NCI-H187 treated with DMSO at 0.1 percent for 48 hours (cell line): ENCODE measurements around the gene REEP5.
"Not testable (repeated sequence)": the region's sequence is repeated elsewhere in the genome, so short reads cannot be mapped to it uniquely, and the experiment has no call there.

ENCODE experiments used
- DNase-seq: peaks from one replicate; lab custom pipeline; 2025; lab: John Stamatoyannopoulos, UW

REEP5 gene

DNA sequence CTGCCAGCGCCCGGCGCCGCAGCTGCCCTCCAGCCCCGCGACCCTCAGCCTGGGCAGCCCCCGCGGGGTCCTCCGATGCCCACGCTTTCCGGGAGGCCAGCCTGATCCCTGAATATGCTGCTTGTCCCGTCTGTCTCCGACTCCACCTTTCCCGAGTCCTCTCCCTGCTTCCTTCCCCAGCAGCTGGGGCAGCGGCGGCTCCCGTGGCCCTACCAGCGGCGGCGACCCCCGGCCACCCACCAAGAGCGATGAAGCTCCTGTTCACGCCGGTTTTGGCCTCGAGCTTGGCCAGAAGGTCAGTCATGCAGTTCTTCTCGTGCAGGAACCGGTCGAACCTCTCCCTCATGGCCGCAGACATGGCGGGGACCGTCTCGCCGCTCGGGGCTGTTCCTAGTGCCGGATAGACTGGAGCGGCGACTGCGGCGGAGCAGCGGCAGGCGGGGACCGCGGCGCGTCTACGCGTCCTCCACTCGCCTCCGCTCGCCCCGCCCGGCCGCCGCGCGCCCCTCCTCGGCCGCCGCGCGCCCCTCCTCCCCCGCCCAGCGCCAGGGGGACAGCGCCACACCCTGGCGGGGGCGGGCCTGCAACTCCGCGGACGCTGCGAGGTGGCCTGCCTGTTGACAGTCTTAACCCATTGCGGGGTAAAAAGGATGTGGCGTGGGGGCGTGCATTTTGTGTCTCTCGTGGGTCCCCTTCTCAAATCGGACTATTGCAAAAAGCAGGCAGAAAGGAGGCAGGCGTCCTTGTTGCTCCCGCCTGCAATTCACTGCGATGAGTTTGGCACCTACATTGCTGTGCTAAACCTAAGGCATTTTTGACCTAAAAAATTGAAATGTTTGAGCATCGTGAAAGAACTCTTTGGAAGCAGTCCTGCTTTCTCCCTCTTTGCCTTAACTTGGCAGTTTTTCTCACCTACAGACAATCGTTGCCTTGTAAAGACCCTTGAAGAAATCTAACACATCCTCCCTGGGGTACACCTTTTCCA, at the start of gene REEP5:
REEP5 (minus strand) TSS at position 395 of the 985 bp plus-strand sequence; CDS start at position 358, 37 bp downstream.
- DNase-seq = peak; percentile 46

DNA sequence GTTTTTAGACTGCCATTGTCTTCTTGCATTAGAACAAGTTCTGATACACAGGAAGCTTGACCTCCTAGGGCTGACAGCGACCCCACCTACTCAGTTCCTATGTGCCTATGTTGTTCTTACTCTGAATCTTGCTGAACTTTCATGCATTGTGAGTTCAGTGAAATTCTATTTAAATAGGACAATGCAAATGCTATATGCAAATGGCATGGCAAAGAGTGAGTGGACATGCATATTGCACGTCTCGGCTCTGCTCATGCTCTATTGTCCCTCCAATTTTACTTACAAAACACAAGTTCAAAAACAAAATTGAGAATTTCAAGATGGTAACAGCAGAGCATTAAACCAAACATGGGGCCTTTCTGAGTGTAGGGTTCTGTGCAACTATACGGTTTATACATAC, 49.2 kb upstream of the REEP5 start:
- DNase-seq = no peak

DNA sequence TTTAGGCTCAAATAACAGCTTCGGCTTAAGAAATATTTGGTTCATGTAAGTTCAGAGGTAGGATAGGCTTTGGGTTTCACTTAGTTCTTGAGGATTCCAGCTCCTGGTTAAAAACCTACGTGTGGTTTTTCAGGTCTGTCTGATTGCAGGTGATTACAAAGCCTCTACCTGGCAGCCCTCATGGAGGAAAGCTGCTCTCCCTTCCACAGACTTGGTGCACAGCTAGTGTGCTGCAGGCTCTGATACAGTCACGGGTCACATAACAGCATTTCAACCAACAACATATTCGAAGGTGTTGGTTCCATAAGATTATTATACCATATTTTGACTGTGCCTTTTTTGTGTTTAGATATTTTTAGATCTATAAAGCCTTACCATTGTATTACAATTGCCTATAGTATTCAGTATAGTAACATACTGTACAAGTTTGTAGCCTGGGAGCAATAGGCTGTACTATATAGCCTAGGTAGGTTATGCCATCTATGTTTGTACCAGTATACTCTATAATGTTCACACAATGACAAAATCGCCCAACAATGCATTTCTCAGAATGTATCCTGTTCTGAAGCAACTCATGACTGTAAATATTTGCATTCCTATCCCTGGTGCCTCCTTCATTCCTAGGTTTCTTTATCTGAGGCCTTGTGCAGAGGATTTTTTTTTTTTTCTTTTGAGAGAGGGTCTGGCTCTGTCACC, 46.5 kb upstream of the REEP5 start:
- DNase-seq = no peak

DNA sequence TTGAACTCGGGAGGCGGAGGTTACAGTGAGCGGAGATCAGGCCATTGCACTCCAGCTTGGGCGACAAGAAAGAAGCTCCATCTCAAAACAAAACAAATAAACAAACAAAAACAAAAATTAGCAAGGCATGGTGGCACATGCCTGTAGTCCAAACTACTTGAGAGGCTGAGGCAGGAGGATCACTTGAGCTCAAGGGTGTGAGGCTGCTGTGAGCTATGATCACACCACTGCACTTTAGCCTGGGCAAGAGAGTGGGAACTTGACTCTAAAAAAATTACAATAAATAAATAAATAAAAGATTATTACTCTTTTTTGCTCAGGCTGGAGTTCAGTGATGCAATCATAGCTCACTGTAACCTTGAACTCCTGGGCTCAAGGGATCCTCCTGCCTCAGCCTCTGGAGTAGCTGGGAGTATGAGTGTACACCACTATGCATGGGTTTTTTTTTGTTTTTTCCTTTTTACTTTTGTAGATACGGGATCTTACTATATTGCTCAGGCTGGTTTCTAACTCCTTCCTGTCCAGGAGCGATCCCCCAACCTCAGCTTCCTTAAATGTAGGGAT, 45.6 kb upstream of the REEP5 start:
- no peak for DNase-seq

DNA sequence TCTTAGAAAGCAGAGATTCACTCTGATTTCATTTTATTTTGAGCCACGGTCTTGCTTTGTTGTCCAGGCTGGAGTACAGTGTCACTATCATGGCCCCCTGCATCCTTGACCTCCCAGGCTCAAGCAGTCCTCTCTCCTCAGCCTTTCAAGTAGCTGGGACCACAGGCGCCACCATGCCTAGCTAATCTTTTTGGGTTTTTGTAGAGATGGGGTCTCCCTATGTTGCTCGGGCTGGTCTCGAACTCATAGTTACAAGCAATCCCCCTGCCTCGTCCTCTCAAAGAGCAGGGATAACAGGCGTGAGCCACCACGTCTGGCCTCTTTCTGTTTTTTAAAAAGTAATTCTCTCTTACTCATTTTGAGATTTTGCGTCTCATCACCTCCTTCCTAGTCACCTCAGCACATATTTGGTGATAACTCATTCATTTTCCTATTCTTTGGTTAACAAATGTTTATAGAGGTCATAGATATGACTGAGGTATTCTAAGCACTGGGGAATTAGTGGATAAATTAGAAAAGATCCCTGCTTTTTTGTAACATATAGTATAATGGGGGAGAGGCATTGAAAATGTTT, 43.8 kb upstream of the REEP5 start:
- no peak for DNase-seq

DNA sequence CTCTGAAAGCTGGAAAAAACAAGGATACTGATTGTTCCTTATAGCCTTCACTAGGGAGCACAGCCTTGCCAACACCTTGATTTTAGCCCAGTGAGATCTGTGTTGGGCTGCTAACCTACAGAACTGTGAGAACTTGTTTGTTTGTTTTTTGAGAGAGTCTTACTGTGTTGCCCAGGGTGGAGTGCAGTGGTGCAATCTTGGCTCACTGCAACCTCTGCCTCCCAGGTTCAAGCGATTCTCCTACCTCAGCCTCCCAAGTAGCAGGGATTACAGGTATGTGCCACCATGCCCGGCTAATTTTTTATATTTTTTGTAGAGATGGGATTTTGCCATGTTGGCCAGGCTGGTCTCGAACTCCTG, 41.3 kb upstream of the REEP5 start:
- not testable (repeated sequence) for DNase-seq

DNA sequence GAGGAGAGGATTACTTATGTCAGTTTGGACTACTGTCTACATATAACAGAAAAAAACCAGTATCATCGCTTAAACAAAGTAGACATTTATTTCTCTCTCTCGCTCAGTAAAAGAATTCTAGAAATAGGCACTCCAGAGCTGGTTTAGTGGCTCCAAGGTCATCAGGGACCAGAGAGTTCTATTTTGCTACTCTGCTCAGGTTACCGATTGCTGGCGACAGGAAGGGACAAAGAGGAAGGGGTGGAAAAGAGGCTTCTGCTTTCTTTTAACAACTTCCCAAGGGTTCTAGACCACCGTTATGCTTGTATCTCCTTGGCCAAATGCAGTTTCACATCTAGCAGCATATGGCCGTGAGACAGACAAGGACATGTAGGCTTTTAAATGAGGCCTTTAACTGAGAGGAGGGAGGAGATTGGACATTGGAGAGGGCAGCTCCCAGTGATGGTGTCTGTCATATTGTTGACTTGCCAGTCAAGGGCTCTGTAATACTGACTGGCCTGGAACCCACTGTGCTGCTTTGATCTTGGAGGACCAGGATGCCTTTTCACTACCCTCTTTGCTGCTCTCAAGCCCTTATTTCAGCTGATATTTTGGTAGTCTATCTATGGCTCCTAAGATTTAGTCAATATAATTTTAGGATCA, 39.0 kb upstream of the REEP5 start:
- DNase-seq = no peak

DNA sequence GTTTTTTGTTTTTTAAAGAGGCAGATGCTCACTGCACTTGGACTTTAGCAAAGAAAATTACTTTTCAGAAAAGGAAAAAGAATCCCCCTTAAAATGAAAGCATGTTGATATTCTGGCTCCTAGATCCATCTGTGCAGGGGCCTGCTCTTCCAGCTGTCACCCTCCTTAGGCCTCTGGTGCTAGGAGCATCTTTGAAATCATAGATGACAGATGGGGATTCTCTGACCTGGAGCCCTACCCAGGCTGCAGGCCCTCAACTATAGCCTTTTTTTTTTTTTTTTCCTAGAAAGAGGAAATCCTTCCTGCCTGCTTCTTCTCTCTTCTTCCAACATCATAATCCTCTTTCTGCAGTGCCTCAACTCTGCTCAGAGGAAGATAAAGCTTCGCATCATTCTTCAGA, 38.3 kb upstream of the REEP5 start:
- DNase-seq = no peak

DNA sequence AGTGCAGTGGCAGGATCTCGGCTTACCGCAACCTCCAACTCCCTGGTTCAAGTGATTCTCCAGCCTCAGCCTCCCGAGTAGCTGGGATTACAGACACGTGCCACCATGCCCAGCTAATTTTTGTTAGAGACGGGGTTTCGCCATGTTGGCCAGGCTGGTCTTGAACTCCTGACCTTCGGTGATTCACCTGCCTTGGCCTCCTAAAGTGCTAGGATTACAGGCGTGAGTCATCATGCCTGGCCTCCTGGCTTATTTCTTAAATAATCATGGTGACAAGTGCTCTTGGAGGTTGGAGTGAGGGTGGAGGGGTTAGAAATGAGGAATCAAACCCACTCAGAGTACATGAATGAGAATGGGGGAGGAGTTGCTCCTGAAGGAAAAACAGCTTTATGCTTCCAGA, 37.8 kb upstream of the REEP5 start:
- DNase-seq = not testable (repeated sequence)

DNA sequence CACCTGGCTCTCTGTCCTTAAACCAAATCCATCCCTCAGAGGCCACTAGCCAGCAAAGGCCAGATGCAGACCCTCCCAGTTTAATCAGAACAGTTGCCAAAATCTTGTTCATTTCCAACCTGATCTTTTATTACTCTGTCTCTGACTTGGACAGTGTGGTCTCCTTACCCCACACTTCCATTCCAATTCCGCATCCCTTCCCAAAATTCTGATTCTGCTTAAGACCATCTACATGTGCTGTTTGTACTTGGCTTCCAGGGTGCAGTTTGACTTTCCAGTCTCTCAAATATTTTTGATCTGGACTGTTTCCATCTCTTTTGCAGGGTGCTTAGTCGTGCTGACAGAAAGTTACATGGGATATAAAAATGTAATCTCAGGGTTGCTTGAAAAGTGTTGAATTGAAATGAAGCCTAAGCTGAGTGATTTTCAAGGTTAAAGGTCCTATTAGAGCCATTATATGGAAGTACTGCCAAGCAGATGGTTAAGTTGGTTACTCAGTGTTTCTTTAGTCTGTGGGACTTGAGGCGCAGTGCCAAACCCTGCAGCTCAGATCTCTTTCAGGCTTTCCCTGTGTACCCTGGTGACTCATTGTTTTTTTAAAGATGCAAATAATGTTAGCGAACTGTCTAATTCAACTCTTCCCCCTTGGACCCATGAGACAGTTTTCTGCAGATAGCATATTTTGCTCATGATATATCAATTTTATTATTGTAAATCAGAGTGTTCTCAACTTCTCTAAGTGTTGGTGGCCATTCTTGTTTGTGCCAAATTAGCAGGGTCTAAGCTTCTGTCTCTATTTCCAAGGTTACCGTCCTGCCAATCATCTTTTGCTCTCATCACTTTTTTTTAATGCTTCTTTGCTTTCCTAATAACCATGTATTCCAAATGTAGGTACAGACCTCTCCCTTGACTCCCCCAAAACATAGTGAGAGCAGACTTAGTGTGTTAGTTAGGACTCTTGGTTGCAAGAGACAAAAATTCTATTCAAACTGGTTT, 36.4 kb upstream of the REEP5 start:
- DNase-seq = no peak

DNA sequence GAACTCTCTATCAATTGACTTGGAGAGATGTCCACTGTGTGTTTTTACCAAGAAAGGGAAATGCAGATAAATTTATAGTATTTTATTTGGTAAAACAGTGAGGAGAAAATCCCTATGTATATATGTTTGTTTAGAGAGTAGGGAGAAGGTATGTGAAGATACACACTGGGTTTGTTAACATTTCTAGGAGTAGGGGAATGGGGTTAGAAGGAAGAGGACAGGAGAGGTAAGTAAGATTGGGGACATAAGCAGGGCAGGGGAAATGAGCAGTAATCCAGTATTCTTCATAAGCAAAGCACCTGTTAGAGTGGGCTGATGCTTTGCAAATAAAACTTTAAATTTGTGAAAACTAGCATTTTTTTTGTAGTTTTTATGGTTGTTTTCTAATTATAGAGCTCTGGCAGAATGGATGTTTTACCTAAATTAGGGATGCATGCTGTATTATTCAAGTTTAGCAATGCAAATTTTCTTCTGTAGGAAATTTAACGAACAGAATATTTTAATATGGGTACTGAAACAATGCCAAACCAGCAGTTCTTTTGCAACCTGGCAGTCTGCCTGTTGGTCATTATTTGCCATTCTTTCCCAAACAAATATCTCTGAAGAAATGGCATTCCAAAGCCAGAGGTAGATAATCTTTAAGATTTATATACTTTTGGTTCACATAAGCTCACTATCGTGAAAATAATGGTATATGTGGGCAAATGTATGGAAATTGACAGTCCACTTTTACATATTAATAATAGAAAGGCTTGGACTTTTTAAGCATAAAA, 35.2 kb upstream of the REEP5 start:
- DNase-seq = no peak

DNA sequence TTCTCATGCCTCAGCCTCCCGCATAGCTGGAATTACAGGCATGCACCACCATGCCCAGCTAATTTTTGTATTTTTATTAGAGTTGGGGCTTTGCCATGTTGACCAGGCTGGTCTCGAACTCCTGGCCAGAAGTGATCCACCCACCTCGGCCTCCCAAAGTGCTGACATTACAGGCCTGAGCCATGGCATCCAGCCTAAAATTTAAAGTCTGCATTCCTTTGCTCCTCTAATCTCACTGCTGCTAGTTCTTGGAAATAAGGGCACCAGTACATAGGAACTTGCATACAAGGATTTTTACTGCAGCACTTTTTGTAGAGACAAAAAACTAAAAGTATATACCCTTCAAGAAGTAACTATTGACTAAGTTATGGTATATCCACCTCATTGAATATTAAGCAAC, 34.6 kb upstream of the REEP5 start:
- no peak for DNase-seq

DNA sequence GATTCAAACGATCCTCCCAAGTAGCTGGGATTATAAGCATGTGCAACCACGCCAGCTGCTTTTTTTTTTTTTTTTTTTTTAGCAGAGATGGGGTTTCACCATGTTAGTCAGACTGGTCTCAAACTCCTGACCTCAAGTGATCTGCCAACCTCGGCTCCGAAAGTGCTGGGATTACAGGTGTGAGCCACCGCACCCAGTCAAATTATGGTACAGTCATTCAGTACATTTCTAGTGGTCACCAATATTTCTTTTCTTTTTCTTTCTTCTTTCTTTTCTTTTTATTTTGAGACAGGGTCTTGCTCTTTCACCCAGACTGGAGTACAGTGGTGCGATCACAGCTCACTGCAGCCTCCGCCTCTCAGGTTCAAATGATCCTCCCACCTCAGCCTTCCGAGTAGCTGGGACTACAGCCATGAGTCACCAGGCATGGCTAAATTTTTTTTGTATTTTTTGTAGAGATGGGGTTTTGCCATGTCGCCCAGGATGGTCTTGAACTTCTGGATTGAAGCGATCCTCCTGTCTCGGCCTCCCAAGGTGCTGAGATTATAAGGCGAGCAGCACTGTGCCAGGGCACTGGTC, 29.2 kb upstream of the REEP5 start:
- DNase-seq = no peak

DNA sequence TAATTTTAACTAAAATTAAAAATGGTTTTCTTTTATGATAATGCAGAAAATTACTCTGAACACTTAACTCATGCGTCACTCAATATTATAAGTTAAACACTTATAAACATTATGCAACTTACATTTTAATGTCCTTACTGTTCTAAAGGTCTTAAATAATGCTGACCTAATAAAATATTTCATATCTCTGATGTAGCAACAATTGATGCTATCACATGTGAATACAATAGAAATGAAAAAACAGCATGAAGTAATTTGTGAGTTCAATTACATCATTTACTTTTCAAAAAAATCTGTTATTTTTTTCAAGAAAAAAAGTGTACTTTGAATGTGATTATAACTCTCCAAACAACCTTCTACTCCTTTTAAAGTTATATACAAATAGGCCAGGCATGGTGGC, 26.4 kb upstream of the REEP5 start:
- DNase-seq = no peak

DNA sequence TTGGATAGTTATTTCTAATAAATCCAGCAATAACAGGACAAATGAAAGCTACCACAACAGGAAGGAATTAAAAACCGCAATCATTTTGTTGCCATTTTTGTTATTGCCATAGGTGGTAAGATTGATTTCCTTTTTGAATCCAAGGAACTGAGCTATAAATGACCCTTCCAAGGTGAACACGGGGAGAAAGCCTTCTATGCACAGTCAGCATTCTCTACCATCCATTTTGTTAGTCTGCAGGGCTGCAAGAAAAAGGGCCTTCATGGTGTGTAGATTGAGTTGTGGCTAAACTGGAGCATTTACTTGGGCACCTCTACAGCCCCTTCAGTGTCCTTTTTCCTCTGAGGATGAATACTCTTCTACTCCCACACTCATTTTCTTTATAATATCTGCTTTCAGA, 18.6 kb upstream of the REEP5 start:
- DNase-seq = no peak

DNA sequence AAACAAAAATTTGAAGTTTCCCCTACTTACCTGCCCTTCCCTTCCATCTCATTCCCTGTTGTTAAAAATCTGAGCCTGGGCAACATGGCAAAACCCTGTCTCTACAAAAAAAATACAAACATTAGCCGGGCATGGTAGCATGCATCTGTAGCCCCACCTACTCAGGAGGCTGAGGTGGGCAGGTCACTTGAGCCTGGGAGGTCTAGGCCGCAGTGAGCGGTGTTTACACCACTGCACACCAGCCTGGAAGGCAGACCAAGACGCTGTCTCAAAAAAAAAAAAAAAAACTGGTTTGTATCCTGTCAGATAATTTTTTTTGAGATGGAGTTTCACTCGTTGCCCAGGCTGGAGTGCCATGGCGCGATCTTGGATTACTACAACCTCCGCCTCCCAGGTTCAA, 16.3 kb upstream of the REEP5 start:
- no peak for DNase-seq

DNA sequence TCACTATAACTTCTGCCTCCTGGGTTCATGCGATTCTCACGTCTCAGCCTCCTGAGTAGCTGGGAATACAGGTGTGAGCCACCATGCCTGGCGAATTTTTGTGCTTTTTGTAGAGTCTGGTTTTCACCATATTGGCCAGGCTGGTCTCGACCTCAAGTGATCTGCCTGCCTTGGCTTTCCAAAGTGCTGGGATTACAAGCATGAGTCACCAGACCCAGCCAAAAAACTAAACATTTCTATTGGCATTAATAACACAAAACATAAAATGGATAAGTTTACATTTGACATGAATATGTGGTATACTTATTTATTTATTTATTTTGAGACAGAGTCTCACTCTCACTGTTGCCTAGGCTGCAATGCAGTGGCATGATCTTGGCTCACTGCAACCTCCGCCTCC, 13.6 kb upstream of the REEP5 start:
- DNase-seq = no peak

DNA sequence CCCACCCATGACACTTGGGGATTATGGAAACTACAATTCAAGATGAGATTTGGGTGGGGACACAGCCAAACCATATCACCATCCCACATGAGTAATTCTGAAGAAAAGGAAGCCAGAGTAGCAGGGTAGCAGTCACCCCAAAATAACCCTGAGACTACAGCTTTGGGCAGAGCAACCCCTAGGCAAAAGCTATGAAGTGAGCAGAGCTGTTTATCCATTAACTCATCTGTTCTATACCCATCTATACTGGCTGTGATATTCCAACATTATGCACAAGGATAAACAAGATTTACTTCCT, 12.3 kb upstream of the REEP5 start:
- DNase-seq = no peak

DNA sequence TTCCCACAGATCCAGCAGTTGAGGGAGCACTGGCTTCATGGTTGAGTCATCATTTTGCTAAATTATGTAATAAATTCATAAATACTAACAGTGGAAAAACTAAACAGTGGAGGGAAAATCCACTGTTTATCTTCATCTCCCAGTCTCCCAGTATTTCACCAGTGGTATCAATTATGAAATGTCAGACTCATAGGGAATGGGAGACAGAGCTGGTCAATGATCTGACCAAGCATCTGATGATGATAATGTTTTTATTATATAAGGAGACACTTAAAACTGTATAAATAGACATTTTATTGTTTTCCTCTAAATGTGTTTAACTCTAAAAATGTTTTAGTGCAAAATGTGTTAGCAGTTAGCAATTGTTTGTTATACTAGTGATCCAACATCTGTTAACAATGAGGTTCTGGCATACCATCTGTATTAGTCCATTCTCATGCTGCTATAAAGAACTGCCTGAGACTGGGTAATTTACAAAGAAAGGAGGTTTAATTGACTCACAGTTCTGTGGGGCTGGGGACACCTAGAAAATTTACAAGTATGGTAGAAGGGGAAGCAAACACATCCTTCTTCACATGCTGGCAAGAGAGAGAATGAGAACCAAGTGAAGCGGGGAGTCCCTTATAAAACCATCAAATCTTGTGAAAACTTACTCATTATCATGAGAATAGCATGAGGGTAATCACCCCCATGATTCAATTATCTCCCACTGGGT, 11.8 kb upstream of the REEP5 start:
- DNase-seq = no peak
